HG03520 (cell line): ENCODE data around the gene CNTN5.

ENCODE experiments used
- ATAC-seq: cut with Tn5 transposase; IDR thresholded peaks from one replicate; pipeline ENCODE4 v1.9.1; 2021; ENCODE audit warnings: mild to moderate bottlenecking, moderate library complexity; ENCODE audit not compliant: unreplicated experiment

Gene CNTN5

DNA sequence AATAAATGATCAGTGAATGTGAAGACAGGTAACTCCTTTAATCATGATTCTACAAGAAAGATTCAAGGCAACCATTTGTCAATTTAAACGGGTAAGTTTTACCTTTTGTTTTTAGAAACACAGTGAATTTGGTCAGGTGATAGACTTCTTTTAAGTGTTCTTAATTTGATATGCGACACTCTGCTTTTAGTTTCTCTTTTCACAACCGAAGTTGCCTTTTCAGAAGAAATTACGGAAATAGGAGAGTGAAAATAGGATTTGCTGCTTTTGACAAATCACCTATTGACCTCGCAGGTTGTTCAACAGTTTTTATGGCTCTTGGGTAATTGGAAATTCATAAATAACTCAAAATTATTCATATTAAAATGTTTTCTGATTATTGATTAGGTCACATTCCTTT is 142.1 kb downstream of the CNTN5 start:
- ATAC-seq: no peak

DNA sequence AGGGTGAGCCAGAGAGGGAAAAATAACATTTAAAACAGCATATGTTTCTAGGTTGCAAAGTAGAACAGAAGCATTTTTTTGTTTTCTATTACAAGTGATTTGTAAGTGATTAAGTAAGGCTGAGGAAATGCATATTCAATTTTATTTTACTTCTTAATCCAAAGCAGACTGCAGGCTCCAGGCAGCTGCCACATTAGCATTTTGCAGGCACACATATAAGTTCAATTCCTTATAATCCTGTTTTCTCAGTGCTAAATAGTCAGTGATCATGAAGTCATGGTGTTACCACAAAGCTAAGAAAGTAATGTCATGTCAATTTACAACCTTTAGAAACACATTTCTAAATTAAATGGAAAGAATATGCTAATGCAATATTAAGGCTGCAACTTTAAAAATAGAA is 149.8 kb downstream of the CNTN5 start:
- no peak for ATAC-seq

DNA sequence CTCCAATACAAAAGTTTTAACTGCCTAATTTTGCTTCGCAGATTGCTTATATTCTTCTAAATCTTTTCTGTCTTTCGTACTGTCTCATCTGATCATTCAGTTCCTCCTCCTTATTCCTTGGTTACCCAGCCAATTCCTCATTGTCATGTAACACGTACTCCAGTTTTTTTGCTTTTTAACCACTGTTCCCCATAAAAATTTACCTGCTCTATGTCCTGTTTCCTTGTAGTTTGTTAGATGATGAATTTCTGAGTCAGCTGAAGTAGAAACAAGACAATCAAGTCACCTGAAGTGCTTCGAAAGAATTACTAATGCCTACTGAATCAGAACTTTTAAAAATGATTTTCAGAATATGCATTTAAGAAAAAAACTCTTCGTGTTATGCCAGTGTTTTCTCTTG is 150.6 kb downstream of the CNTN5 start:
- no peak for ATAC-seq

DNA sequence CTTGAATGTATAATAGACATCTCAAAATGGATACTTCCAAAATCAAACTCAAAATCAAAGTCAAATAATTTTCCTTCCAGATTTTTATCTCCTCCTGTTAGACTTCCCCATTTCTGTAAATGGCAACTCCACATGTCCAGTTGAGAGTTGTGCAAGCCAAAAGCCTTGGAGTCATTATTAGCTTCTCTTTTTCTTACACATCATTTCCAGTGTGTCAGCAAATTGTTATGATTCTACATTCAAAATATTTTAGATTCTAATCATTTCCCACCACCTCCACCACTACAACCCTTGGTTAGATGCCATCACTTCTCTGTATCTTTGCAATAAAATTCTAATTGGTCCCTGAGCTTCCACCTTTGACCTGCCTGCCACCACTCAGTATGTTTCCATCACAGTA is 155.7 kb downstream of the CNTN5 start:
- no peak for ATAC-seq

DNA sequence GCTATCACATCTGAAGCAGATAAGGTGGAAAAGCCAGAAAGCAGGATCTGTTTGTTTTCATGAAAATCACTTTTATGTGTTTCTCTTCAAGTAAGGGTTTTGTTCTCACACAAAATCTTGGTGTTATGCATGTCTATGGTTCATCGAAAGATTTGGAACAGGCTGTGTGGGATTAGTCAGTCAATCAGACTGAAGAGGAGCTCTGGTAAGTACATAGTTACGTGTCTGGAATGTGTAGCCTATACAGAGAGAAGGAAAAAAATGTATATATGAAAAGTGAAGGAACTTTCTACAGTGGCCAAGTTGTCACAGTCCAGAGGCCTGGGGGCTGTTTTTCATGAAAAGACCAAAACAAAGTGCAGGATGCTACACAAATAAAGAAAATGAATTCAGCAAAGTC is 156.7 kb downstream of the CNTN5 start:
- no peak for ATAC-seq

DNA sequence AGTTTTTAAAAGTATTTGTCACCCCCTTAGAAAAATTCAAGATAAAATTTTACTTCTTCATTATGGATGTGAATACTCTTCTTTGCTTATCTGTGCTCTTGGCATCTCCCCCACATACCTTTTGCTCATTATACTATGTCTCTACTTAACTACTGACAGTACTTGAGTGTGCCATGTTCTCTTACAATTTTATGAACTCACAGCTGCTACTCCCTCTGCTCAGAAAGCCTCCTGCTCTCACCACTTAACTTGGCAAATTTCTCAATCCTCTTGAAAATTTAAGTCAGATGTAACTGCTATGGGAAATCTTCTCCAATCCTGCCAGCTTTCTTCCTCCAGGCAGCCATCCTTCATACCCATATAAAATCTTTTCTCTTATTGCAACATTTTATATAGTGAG is 163.4 kb downstream of the CNTN5 start:
- no peak for ATAC-seq

DNA sequence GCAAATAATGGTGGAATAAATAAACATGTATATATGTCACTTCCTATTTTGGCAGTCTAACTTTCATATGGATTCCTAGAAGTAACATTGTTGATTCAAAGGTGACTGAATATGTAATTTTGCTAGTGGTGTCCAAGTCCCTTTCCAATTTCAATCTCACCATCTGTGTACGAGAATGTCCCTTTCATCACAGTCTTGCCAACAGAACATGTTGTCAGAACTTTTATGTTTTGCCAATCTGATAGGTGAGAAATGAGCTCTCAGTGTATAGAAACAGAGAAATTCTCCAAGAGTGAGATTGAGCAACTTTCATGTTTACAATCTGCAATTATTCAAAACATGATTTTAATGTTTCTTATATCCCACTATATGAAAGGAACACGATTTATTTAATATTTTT is 167.5 kb downstream of the CNTN5 start:
- no peak for ATAC-seq

DNA sequence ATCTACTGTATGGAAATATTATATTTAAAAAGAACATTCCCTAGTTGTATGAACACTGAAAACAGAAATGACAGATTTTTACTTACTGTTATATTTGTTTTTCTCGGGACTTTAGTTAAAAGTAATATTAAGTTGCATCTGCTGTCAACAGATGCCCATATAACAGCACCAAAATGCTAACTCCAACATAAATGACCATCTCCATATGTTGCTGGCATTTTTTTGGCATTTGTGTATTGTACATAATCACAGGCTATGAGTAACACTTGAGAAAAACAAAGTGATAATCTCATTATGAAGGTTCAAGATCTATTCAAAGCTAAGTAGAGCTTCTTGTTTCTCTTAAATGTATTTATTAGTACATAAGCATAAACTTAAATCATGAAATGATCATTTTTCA is 172.0 kb downstream of the CNTN5 start:
- no peak for ATAC-seq

DNA sequence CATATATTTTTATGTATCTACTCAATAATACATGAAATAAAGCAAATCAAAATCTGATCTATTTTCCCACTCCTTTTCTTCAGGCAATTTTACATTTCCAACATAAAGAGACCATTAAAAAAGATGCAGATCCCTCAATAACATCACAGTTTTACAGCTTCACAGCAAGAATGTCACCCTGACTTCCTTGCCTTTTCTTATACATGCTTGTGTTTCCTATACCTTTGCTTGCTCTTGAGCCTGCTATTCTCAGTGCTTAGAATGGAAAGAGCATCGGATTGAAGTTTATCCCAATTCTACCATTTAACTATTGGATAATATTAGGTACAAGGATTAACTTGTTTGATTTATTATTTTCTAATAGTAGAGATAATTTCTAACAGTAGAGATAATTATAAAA is 176.7 kb downstream of the CNTN5 start:
- ATAC-seq: no peak

DNA sequence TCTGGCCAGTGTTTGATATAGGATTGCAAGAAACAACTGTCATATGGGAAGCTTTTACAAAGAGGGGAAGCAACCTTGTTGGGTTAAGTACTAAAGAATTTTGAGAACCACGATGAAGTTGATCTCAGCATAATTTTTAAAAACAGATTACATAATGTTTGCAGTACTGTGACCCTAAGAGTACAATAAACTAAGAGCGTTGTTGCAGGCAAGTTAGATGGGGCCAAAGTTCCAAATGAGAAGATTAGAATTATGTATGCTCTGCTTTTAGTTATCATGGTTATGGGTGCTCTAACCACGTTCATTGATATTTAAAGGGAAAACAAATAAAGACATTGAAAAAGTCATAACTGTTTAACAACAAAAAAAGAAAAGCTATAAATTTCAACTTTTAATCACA is 177.5 kb downstream of the CNTN5 start:
- ATAC-seq: no peak

DNA sequence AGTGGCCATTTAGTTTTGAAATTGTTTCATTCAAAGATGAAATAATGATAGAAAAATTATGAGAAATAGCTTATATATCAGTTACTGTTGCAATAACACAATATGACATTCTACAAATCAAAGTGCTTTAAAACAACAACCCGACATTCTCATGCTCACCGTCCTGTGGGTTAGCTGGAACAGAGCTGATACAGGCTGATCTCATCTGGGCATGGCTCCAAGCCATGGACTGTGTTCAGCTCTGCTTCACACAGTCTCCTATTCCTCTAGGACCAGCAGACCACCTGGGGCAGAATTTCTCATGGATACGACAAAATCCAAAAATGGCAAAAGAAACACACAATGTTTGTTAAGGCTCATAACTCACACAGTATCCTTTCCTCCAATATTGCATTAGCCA is 178.6 kb downstream of the CNTN5 start:
- no peak for ATAC-seq

DNA sequence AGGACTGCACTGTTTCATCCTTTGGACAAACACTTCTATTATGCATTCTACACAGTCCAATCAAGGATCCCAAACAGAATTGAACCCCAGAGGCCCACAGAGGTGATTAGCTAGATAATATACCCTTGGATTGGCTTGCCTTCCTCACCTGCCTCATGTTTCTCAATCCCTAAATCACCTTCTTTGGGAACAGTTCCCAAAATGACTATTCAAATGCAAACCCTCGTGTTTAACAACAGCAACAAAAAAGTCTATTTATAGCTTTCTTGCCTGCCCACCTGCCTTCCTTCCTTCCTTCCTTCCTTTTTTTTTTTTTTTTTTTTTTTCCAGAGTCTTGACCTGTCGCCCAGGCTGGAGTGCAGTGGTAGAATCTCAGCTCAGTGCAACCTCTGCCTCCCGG is 180.0 kb downstream of the CNTN5 start:
- no peak for ATAC-seq

DNA sequence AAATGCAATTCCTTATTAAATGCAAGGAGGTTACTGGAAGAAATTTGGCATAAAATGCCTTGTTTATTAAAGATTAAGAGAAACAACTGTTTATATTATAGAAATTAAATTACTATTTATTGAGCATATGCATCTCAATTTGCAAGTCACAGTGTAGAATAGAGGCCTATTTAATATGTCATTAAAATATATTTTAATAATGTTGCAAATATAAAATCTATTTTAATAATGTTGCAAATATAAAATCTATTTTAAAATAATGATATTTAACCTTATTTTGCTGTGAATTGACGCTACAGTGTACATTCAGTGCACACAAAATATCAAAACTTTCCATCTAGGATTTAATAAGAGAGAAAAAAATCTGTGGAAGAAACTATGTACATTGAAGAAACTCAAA is 188.1 kb downstream of the CNTN5 start:
- ATAC-seq: no peak

DNA sequence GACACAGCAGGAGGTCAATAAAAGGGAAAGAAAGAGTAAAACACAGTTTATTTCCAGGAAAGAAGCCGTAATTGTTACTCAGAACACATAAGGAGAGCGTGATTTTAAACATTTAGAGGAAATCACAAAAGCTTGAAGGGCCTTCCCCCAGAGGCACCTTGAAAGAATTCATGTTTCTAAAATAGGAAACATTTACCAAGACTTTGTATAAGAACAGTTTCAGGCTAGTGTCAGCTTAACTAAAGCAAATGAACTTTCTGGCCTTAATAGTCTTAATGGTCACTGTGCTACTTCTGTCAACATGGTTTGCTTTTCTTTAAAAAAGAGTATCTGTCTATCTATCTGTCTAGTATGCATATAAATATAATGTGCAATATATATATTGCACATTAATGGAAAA is 208.8 kb downstream of the CNTN5 start:
- no peak for ATAC-seq

DNA sequence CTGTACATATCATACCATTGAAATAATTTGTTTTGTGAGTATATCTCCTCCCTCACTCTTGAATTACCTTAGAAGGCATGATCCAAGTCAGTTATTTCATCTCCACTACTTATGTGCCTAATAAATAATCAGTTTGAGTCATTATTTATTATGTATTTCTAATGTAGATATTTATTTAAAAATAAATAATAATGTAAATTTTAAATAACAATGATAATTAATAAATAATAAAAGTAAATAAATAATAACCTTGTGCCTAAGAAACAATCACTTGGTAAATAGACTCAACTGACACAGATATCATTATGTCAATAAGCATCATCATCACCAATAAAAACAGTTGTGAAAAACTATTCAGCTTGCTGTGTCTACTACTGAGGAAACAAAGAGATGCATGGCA is 213.8 kb downstream of the CNTN5 start:
- ATAC-seq: no peak

DNA sequence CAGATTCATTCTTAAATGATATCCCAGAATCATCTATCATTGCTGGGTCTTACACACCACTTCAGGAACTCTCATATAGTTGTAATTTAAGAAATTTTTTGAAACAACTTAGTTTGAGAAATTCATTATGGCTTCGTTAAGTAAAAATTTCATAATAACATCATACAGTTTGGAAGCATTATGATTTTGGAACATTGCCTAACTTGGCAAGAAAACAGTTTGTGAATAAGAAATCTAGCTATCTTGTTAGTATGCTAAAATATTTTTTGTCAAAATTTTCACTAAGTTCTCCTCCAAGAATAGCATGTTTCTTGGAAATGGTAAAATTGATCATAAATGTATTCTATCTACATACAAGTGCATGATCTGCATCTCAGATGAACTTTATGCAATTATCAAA is 217.7 kb downstream of the CNTN5 start:
- no peak for ATAC-seq

DNA sequence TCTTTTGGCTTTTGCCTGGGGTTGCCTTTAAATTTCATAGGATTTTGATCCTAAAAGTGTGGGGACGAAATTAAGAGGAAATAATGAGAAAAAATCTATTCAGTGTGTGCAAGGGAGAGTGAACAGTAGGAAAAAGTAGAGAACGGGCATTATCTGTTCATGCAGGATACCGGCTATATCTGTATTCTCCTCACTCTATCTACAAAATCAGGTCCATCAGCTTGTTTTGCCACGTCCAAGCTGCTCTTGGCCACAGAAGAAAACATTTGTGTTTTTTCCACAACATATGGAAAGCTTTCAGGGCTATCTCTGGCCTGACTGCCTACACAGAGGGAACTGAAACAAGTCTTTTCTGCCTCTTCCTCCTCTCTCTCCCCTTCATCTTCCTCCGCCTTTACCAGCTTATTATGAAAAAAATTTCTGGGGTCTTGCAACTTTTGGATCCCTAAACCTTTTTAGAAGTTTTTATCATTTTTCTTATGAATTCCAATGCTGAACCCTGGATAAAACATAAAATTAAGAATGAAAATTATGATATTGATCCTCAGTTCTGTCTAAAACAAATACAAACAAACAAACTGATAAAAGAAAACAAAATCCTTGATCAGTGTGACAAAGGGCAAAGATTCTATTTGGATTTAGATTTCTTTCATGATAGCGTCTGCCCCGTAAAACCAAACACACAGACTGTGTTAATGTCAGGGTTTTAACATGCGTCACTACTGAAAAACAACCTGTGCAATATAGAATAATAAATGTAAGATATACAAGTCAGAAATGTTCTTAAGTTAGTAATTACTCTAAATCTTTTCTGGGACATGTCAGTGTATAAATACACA is 219.7 kb downstream of the CNTN5 start:
- no peak for ATAC-seq

DNA sequence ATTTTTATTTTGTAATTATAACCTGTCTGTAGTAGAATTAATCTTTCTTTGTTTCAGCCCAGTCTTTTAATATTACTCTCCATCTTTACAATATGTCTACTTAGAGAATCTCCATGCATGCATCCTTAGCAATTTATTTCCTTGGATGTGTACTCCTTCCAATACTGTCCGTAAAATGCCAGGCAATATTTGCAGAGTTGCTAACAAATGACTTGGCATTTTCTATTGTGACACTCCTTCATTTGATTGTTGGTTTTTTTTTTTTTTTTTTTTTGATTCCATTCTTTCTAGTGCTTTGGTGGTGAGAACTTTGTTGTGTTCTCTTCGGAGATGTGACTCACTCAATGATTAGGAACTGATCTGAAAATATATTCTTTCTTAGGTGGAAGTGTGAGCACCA is 220.3 kb downstream of the CNTN5 start:
- no peak for ATAC-seq

DNA sequence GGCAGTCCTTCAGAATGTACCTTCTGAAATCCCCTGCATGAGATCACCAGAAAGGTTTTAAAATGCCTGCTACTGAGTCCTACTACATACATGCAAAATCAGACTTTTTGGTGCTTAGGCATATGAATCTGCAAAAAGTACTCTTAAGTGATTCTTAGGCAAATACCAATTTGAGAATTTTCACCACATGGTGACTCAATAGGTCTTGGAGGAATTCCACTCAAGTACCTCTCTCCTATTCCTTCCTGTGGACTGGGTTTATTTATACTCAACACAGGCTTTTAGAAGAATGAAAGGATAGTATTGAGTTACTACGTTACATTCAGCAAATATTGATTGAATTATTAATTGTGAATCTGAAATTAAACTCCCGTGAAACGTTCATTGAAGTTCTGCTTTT is 223.9 kb downstream of the CNTN5 start:
- ATAC-seq: no peak

DNA sequence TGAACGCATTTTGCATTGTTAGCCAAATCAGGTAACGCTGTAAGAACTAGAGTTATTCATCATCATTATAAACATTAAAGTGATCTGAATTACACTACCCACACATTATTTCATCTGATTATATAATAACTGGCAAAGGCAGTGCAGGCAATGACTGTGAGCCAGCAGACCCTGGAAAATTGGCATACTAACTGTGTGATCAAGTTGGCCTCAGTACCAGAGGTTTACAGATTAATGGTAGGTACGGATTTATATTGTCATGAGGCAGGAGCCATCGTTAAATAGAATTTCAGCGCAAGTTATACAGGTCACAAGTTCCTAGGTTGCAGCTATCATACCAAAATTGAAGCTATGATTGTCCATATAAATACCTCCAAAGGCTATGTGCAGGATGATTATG is 225.4 kb downstream of the CNTN5 start:
- no peak for ATAC-seq

DNA sequence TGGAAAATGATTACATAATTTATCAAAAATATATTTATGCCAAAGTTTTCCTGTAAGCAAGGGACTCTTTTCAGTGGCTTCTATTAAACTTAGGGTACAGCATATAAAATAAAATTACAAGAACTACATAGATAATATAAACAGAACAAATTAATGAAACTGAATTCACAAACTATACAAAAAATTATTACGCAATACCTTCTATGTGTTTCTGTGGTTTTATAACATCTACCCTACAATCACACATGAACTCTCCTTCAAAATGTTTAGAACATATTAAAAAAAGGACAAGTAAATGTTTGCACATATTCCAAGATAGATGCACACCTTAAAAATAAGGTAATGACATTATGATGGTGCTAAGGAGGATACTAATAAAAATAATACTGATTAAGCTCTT is 235.9 kb downstream of the CNTN5 start:
- ATAC-seq: no peak

DNA sequence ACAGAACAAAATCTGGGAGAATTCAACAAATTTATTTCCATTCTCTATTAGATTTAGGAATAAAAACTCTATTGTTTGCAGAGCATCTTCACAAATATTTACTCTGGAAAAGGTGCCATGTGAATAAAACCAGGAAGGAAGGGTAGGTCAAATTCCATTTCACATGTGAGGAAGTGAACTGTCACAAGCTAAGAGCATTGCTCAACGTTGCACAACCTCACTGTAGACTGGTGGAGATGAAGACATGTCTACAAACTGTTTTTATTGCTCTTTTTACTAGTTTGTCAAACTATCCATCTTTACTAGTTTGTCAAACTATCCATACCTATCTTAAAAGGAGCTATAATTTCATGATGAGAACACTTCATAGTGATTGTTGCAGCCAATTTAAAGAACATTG is 236.4 kb downstream of the CNTN5 start:
- no peak for ATAC-seq

DNA sequence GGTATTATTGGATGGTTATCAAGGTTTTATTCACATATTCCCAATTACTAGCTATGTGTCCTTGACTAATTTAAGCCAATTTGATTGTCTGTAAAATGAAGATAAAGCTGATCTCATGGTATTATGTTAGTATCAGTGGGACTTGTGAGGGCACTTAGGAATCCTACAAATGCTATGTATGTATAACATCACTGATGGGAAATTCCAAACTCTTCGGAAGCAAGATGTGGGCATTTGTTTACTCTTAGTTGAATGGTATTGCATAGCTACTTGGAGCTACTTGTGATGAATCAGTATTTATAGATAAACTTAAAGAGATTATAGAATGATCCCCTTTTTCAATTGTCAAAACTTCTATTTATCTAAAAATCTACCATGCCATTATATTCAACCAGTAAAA is 239.9 kb downstream of the CNTN5 start:
- no peak for ATAC-seq
